ENCODE data around the gene ARHGEF2.
A peak's percentile ranks its signal among the peaks of the same experiment; 100 is the strongest.

Gene ARHGEF2

DNA sequence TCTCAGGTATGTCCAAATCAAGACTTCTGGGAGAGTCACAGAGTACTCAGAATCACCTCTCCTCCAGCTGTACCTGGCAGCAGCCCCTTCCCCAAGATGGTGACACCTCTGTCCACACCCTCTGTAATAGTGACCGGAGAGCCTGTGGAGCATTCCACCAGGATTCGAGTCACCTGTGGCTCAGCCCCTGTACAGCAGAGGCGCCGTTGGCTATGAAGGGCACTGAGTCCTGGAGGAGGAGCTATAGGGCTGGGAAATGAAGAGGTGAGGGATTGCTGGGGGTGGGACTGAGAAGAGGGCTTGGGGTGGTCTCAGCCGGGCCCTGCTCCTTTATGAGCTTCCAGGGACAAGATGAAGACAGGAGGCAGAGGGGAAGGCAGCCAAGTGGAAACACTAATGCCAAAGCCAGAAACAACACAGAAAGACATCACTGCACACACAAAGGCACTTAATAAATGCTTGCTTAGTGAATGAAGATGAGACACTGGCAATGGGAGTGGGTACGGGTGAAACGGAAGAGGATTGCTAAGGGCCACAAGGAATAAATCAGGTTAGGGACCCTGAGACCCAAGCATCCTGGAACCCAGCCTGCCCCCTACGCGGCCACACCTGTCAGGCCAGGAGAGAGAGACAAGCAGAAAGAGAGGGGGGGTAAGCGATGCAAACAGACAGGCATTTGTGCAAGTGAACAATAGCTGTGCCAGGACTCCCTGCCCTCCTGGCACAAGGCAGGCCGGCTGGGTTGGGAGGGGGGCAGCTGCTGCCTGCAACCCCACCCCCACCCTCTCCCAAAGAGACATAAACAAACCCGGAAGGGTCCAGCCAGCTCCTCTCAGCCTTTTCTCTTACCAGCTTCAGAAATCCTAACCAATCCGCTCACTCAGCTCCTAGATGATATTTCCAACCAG lies 3.9 kb downstream of the ARHGEF2 start:
- Histone ChIP-seq H3K4me3 (replicated peaks; ENCODE audit: insufficient read depth, low read length) (peak overlapping the region; percentile 84), H3K27ac (replicated peaks) (peak overlapping the region; percentile 100), H3K27me3 (ENCODE audit: insufficient read depth, poor library complexity, severe bottlenecking) (no peaks in the 10 kb centered on the region)
- 0 out of 2 replicates have a peak, but pooled peaks have one; percentile 25 for TF ChIP-seq POLR2AphosphoS5 (IDR thresholded peaks at IDR 0.05; ENCODE audit: low read depth)
- TF ChIP-seq, protein P1, sequence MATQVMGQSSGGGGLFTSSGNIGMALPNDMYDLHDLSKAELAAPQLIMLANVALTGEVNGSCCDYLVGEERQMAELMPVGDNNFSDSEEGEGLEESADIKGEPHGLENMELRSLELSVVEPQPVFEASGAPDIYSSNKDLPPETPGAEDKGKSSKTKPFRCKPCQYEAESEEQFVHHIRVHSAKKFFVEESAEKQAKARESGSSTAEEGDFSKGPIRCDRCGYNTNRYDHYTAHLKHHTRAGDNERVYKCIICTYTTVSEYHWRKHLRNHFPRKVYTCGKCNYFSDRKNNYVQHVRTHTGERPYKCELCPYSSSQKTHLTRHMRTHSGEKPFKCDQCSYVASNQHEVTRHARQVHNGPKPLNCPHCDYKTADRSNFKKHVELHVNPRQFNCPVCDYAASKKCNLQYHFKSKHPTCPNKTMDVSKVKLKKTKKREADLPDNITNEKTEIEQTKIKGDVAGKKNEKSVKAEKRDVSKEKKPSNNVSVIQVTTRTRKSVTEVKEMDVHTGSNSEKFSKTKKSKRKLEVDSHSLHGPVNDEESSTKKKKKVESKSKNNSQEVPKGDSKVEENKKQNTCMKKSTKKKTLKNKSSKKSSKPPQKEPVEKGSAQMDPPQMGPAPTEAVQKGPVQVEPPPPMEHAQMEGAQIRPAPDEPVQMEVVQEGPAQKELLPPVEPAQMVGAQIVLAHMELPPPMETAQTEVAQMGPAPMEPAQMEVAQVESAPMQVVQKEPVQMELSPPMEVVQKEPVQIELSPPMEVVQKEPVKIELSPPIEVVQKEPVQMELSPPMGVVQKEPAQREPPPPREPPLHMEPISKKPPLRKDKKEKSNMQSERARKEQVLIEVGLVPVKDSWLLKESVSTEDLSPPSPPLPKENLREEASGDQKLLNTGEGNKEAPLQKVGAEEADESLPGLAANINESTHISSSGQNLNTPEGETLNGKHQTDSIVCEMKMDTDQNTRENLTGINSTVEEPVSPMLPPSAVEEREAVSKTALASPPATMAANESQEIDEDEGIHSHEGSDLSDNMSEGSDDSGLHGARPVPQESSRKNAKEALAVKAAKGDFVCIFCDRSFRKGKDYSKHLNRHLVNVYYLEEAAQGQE (IDR thresholded peaks at IDR 0.05; ENCODE audit: insufficient replicate concordance, low read depth), result no peak
- DNase-seq (ENCODE audit: low read depth in 1 of 2, low spot score in 1 of 2), result no peak

DNA sequence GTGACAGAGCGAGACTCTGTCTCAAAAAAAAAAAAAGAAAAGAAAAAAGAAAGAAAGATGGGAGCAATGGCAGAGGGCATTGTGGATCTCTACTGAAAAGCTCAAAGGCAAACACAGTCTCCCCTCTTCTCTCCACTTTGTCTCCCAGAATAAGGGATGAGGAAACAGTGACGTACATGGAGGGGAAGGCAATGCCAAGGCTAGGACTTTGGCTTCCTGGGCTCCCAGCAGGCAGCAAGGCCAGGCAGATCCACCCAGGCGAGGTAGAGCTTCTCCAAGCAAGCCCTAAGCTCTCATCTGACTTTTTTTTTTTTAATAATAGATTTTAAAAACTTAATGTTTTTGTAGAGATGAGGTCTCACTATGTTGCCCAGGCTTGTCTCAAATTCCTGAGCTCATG lies 4.6 kb downstream of the ARHGEF2 start:
- Histone ChIP-seq H3K27ac (replicated peaks) (peak overlapping the region; percentile 100), H3K27me3 (ENCODE audit: insufficient read depth, poor library complexity, severe bottlenecking) (no peaks in the 10 kb centered on the region), H3K4me3 (replicated peaks; ENCODE audit: insufficient read depth, low read length) (no peak overlapping the region)
- TF ChIP-seq, protein P1 (IDR thresholded peaks at IDR 0.05; ENCODE audit: insufficient replicate concordance, low read depth), result no peak
- TF ChIP-seq, protein P2, sequence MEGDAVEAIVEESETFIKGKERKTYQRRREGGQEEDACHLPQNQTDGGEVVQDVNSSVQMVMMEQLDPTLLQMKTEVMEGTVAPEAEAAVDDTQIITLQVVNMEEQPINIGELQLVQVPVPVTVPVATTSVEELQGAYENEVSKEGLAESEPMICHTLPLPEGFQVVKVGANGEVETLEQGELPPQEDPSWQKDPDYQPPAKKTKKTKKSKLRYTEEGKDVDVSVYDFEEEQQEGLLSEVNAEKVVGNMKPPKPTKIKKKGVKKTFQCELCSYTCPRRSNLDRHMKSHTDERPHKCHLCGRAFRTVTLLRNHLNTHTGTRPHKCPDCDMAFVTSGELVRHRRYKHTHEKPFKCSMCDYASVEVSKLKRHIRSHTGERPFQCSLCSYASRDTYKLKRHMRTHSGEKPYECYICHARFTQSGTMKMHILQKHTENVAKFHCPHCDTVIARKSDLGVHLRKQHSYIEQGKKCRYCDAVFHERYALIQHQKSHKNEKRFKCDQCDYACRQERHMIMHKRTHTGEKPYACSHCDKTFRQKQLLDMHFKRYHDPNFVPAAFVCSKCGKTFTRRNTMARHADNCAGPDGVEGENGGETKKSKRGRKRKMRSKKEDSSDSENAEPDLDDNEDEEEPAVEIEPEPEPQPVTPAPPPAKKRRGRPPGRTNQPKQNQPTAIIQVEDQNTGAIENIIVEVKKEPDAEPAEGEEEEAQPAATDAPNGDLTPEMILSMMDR (IDR thresholded peaks at IDR 0.05; ENCODE audit: insufficient read depth, low read length), result no peak
- no peak for TF ChIP-seq POLR2AphosphoS5 (IDR thresholded peaks at IDR 0.05; ENCODE audit: low read depth)
- TF ChIP-seq SPI1 (IDR thresholded peaks at IDR 0.05; ENCODE audit: borderline replicate concordance, low read depth), result no peak
- TF ChIP-seq GABPA (IDR thresholded peaks at IDR 0.05; ENCODE audit: low read depth), result no peak
- no peak for DNase-seq (ENCODE audit: low read depth in 1 of 2, low spot score in 1 of 2)

DNA sequence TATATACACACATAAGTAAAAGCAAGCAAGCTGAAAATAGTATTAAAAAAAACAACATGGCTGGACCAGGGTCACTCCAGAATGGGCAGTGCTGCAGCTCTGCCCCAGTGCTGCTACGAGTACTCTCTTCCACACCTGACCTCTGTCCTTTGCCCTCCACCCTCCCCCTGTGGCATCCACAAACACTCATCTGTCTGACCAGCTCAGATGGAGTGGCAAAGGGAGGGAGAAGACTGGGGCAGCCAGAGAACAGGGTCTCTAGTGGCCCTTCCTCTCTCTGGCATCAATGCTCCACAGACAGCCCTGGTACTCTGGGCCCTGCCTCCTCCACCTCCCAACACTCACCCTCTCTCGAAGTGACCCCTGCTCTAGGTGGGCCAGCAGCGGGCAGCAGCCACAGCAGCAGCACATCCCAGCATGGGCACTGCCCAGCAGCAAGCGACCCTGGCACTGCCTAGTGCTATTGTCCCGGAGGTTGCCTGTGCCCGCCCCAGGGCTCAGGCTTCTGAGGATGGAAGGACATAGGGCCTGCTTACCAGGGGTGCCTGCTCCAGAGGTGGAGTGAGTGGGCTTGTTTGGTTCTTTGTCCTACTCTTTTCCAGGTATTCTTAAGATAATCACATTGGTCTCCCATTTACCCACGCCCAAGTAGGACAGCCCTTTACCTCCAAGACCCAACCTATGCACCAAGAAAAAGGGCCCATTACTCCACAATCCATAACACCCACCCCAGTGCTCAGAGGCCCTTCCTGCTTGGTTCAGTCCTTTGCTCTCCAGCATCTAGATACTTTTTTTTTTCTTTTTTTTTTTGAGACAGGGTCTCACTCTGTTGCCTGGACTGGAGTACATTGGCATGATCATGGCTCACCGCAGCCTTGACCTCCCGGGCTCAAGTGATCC lies 6.2 kb downstream of the ARHGEF2 start:
- Histone ChIP-seq H3K4me3 (replicated peaks; ENCODE audit: insufficient read depth, low read length) (no peak overlapping the region), H3K27me3 (ENCODE audit: insufficient read depth, poor library complexity, severe bottlenecking) (no peaks in the 10 kb centered on the region), H3K27ac (replicated peaks) (peak overlapping the region; percentile 76)
- DNase-seq (ENCODE audit: low read depth in 1 of 2, low spot score in 1 of 2), result no peak
- TF ChIP-seq, protein P2 (IDR thresholded peaks at IDR 0.05; ENCODE audit: insufficient read depth, low read length), result no peak
- TF ChIP-seq SPI1 (IDR thresholded peaks at IDR 0.05; ENCODE audit: borderline replicate concordance, low read depth) (no peak), POLR2AphosphoS5 (IDR thresholded peaks at IDR 0.05; ENCODE audit: low read depth) (0 out of 2 replicates have a peak, but pooled peaks have one; percentile 39), GABPA (IDR thresholded peaks at IDR 0.05; ENCODE audit: low read depth) (no peak)
- TF ChIP-seq, protein P1 (IDR thresholded peaks at IDR 0.05; ENCODE audit: insufficient replicate concordance, low read depth), result no peak
